ENCODE data around the gene KLF9.

The KLF9 gene

GRCh38 chr9:70385426-70385825 lies 29.0 kb downstream of the KLF9 start:
- Histone ChIP-seq H3K9ac (ENCODE audit: low read length) (no peak overlapping the region), H3K4me3 (ENCODE audit: low read depth in 1 of 2, low read length in 2 of 2) (no peak overlapping the region), H3K4me1 (ENCODE audit: insufficient read depth, low read length) (peaks cover 33% of the 10 kb centered on the region), H3K36me3 (ENCODE audit: insufficient read depth, low read length) (peaks cover 26% of the 10 kb centered on the region), H3K27ac (ENCODE audit: low read depth, low read length) (no peak overlapping the region), H3K9me3 (ENCODE audit: low read length) (no peaks in the 10 kb centered on the region), H3K27me3 (ENCODE audit: control insufficient read depth in 1 of 2, insufficient read depth in 2 of 2, low read length in 2 of 2) (no peaks in the 10 kb centered on the region)

DNA sequence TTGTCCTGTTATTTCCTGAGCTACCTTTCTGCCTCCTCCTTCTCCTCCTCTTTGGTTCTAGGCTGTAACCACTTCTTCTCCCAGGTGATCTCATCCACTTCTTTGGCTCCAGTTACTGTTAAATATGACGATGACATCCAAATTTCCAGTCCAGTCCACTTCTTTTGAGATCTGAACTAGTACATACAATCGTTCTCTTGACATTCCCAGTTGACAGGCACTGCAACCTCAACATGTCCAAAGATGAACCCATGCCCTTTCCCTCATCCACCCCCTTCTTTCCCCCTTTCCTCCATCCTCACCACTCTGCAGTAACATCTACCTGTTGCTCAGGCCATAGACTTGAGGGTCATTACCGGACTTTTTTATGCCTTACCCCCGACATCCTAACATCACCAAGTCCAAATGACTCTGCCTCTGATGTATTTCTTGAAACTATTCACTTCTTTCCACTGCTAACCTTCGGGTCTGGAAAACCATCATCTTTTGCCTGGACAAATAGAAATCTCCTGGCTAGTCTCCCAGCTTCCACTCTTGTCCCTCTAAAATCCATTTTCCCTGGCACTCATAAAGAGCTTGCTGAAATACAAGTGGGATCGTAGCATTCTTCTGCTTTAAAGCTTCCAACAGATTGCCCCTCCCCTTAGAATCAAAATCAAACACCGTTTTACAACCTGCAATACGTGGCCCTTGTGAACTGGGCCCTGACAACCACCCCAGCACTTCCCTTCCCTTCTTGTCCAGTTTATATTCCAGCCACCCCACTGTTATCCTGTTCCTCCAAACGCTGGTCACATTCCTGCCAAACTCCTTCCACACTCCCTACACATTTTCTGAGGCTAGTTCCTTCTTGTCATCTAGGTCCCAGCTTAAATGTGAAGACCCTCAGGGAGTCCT lies 31.5 kb downstream of the KLF9 start:
- Histone ChIP-seq H3K9me3 (ENCODE audit: low read length) (no peaks in the 10 kb centered on the region), H3K27me3 (ENCODE audit: control insufficient read depth in 1 of 2, insufficient read depth in 2 of 2, low read length in 2 of 2) (no peaks in the 10 kb centered on the region), H3K4me3 (ENCODE audit: low read depth in 1 of 2, low read length in 2 of 2) (no peak overlapping the region), H3K36me3 (ENCODE audit: insufficient read depth, low read length) (peaks cover 26% of the 10 kb centered on the region), H3K4me1 (ENCODE audit: insufficient read depth, low read length) (peaks cover 19% of the 10 kb centered on the region), H3K27ac (ENCODE audit: low read depth, low read length) (no peak overlapping the region), H3K9ac (ENCODE audit: low read length) (no peak overlapping the region)

DNA sequence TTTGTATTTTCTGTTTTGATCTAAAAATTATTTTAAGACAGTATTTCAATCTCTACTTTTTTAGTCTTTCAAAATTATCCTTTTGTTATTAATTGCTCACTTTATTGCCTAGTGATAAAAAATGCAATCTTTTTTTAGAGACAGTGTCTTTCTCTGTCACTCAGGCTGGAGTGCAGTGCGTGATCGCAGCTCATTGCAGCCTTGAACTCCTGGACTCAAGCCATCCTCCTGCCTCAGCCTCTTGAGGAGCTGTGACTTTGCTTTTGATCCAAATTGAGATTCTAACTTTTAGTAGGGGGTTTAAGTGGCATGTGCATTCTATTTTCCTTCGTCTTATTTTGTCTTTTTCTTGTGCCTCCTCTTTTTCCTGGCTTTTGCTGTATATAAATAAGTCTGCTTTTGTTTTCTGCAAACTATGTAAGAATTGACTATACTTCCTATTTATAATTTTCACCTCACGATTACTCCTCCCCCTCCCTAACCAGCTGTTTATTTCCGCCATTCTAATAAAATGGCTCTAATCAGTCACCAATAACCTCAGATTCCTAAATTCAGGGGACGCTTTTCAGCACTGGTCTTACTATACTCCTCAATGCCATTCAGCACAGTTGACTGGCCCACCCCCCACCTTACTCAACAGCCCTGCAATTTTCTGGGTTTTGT lies 32.3 kb downstream of the KLF9 start:
- Histone ChIP-seq H3K4me1 (ENCODE audit: insufficient read depth, low read length) (peaks cover 19% of the 10 kb centered on the region), H3K9me3 (ENCODE audit: low read length) (no peaks in the 10 kb centered on the region), H3K4me3 (ENCODE audit: low read depth in 1 of 2, low read length in 2 of 2) (no peak overlapping the region), H3K9ac (ENCODE audit: low read length) (no peak overlapping the region), H3K27ac (ENCODE audit: low read depth, low read length) (no peak overlapping the region), H3K36me3 (ENCODE audit: insufficient read depth, low read length) (peaks cover 26% of the 10 kb centered on the region), H3K27me3 (ENCODE audit: control insufficient read depth in 1 of 2, insufficient read depth in 2 of 2, low read length in 2 of 2) (no peaks in the 10 kb centered on the region)

- H3K4me1 ChIP-seq (ENCODE audit: insufficient read depth, low read length) = no peaks in the 10 kb centered on the region
- no peak overlapping the region for H3K9ac ChIP-seq (ENCODE audit: low read length)
- no peaks in the 10 kb centered on the region for H3K9me3 ChIP-seq (ENCODE audit: low read length)
- H3K36me3 ChIP-seq (ENCODE audit: insufficient read depth, low read length) = no peaks in the 10 kb centered on the region
- no peak overlapping the region for H3K4me3 ChIP-seq (ENCODE audit: low read depth in 1 of 2, low read length in 2 of 2)
- no peaks in the 10 kb centered on the region for H3K27me3 ChIP-seq (ENCODE audit: control insufficient read depth in 1 of 2, insufficient read depth in 2 of 2, low read length in 2 of 2)
- H3K27ac ChIP-seq (ENCODE audit: low read depth, low read length) = no peak overlapping the region
These were observed 39.4 kb downstream of the KLF9 start for GRCh38 chr9:70374962-70375618.

GRCh38 chr9:70367305-70367930 lies 47.0 kb downstream of the KLF9 start:
- no peaks in the 10 kb centered on the region for H3K36me3 ChIP-seq (ENCODE audit: insufficient read depth, low read length)
- H3K4me3 ChIP-seq (ENCODE audit: low read depth in 1 of 2, low read length in 2 of 2) = no peak overlapping the region
- H3K4me1 ChIP-seq (ENCODE audit: insufficient read depth, low read length) = no peaks in the 10 kb centered on the region
- H3K9ac ChIP-seq (ENCODE audit: low read length) = no peak overlapping the region
- H3K9me3 ChIP-seq (ENCODE audit: low read length) = no peaks in the 10 kb centered on the region
- H3K27ac ChIP-seq (ENCODE audit: low read depth, low read length) = no peak overlapping the region
- no peaks in the 10 kb centered on the region for H3K27me3 ChIP-seq (ENCODE audit: control insufficient read depth in 1 of 2, insufficient read depth in 2 of 2, low read length in 2 of 2)

DNA sequence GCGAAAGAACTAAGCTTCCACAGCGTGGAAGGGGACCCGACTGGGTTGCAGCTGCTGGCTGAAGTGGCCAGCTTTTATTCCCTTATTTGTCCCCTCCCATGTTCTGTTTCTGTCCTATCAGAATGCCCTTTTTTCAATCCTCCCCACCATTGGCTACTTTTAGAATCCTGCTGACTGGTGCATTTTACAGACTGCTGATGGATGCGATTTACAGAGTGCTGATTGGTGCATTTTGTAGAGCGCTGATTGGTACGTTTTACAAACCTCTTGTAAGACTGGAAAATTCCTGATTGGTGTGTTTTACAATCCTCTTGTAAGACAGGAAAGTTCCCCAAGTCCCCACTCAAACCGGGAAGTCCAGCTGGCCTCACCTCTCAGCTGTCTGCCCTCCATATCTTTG lies 50.7 kb downstream of the KLF9 start:
- Histone ChIP-seq H3K9ac (ENCODE audit: low read length) (no peak overlapping the region), H3K27me3 (ENCODE audit: control insufficient read depth in 1 of 2, insufficient read depth in 2 of 2, low read length in 2 of 2) (no peaks in the 10 kb centered on the region), H3K27ac (ENCODE audit: low read depth, low read length) (no peak overlapping the region), H3K4me1 (ENCODE audit: insufficient read depth, low read length) (no peaks in the 10 kb centered on the region), H3K4me3 (ENCODE audit: low read depth in 1 of 2, low read length in 2 of 2) (no peak overlapping the region), H3K9me3 (ENCODE audit: low read length) (no peaks in the 10 kb centered on the region), H3K36me3 (ENCODE audit: insufficient read depth, low read length) (no peaks in the 10 kb centered on the region)

DNA sequence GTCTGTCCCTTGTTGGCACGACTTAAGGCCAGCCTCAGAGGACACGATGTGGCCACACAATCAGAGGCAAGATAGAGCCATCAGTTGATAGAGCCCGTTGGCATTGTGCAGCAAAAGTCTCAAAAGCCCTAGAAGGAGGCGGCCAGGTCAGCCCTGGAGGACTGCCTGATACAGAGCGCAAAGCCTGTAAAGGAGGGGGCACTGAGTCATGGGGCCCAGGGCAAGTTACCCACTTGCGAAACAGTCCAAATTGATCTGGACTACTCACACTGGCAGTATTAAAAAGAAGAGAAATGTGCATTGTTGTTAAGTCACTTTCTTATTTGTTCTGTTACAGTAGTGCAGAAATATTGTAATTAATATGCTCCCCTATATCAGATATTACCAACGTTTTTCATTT lies 51.5 kb downstream of the KLF9 start:
- Histone ChIP-seq H3K4me3 (ENCODE audit: low read depth in 1 of 2, low read length in 2 of 2) (no peak overlapping the region), H3K27ac (ENCODE audit: low read depth, low read length) (no peak overlapping the region), H3K36me3 (ENCODE audit: insufficient read depth, low read length) (no peaks in the 10 kb centered on the region), H3K4me1 (ENCODE audit: insufficient read depth, low read length) (no peaks in the 10 kb centered on the region), H3K9me3 (ENCODE audit: low read length) (no peaks in the 10 kb centered on the region), H3K9ac (ENCODE audit: low read length) (no peak overlapping the region), H3K27me3 (ENCODE audit: control insufficient read depth in 1 of 2, insufficient read depth in 2 of 2, low read length in 2 of 2) (no peaks in the 10 kb centered on the region)

DNA sequence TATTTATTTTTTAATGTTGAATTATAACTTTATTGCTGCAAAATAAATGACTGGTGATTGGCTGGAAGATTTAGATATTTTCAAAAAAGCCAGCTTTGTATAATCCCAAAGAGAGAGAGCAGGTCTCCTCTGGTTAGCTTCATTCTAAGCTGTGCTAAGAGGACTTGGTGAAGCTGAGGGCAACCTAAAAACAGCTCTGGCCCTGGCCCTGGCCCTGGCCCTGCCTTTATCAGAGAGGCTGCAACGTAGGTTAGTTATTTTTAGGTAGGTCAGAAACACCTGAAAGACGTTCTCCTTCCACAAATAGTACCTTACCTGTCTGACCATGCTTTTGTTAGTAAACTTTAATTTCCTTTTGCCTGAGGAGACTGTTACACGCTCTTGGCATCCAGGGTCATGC lies 58.7 kb downstream of the KLF9 start:
- no peak overlapping the region for H3K9ac ChIP-seq (ENCODE audit: low read length)
- H3K9me3 ChIP-seq (ENCODE audit: low read length) = no peaks in the 10 kb centered on the region
- no peak overlapping the region for H3K4me3 ChIP-seq (ENCODE audit: low read depth in 1 of 2, low read length in 2 of 2)
- H3K4me1 ChIP-seq (ENCODE audit: insufficient read depth, low read length) = no peaks in the 10 kb centered on the region
- H3K27ac ChIP-seq (ENCODE audit: low read depth, low read length) = no peak overlapping the region
- peaks cover 1% of the 10 kb centered on the region for H3K36me3 ChIP-seq (ENCODE audit: insufficient read depth, low read length)
- no peaks in the 10 kb centered on the region for H3K27me3 ChIP-seq (ENCODE audit: control insufficient read depth in 1 of 2, insufficient read depth in 2 of 2, low read length in 2 of 2)

DNA sequence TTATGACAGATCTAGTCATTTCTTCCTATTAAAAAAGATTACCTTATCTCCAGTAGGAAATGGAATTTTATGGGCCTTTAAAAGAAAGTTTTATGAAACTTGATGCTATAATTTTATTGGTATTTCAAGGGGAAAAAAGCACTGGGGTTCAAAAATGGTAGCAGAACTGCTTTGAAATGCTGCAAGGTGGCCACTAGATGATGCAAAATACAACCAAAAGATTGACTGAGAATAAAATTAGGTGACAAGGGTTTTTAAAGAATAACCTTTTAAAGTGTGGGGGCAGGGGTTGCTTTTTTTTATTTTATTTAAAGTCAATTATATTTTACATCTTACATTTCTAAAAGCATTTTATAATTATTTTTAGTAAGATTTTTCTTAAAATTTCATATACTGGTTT lies 61.7 kb downstream of the KLF9 start:
- Histone ChIP-seq H3K4me1 (ENCODE audit: insufficient read depth, low read length) (no peaks in the 10 kb centered on the region), H3K27me3 (ENCODE audit: control insufficient read depth in 1 of 2, insufficient read depth in 2 of 2, low read length in 2 of 2) (no peaks in the 10 kb centered on the region), H3K9me3 (ENCODE audit: low read length) (no peaks in the 10 kb centered on the region), H3K27ac (ENCODE audit: low read depth, low read length) (no peak overlapping the region), H3K4me3 (ENCODE audit: low read depth in 1 of 2, low read length in 2 of 2) (no peak overlapping the region), H3K36me3 (ENCODE audit: insufficient read depth, low read length) (peaks cover 16% of the 10 kb centered on the region), H3K9ac (ENCODE audit: low read length) (no peak overlapping the region)

GRCh38 chr9:70352356-70352755 lies 62.1 kb downstream of the KLF9 start:
- no peaks in the 10 kb centered on the region for H3K27me3 ChIP-seq (ENCODE audit: control insufficient read depth in 1 of 2, insufficient read depth in 2 of 2, low read length in 2 of 2)
- no peak overlapping the region for H3K9ac ChIP-seq (ENCODE audit: low read length)
- H3K4me3 ChIP-seq (ENCODE audit: low read depth in 1 of 2, low read length in 2 of 2) = no peak overlapping the region
- H3K9me3 ChIP-seq (ENCODE audit: low read length) = no peaks in the 10 kb centered on the region
- H3K4me1 ChIP-seq (ENCODE audit: insufficient read depth, low read length) = no peaks in the 10 kb centered on the region
- H3K36me3 ChIP-seq (ENCODE audit: insufficient read depth, low read length) = peaks cover 17% of the 10 kb centered on the region
- no peak overlapping the region for H3K27ac ChIP-seq (ENCODE audit: low read depth, low read length)

GRCh38 chr9:70347046-70347445 lies 67.4 kb downstream of the KLF9 start:
- Histone ChIP-seq H3K9me3 (ENCODE audit: low read length) (no peaks in the 10 kb centered on the region), H3K27ac (ENCODE audit: low read depth, low read length) (no peak overlapping the region), H3K9ac (ENCODE audit: low read length) (no peak overlapping the region), H3K36me3 (ENCODE audit: insufficient read depth, low read length) (peaks cover 22% of the 10 kb centered on the region), H3K4me1 (ENCODE audit: insufficient read depth, low read length) (no peaks in the 10 kb centered on the region), H3K27me3 (ENCODE audit: control insufficient read depth in 1 of 2, insufficient read depth in 2 of 2, low read length in 2 of 2) (no peaks in the 10 kb centered on the region), H3K4me3 (ENCODE audit: low read depth in 1 of 2, low read length in 2 of 2) (no peak overlapping the region)

Data from muscle layer of colon (tissue), 2 donors.